Measurements from ENCODE around the gene UMODL1.

DNA sequence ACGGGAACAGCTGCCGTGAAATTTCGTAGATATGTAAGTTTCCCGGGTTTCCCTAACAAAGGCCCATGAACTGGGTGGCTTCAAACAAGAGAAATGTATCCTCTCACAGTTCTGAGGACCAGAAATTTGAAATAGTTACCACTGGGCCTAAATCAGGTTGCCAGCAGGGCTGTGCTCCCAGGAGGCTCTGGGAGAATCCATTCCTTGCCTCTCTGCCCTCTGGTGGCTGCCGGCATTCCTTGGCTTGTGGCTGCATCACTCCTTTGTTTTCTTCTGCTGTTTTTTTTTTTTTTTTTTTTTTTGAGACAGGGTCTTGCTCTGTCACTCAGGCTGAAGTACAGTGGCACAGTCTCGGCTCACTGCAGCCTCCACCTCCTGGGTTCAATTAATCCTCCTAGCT is 23.7 kb downstream of the UMODL1 start:
- TF ChIP-seq POLR2AphosphoS5 (IDR thresholded peaks at IDR 0.05) (no peak), CTCF (IDR thresholded peaks at IDR 0.05) (no peak)

Data from stomach (tissue), 4 donors.